HL-60 (cell line): ENCODE data around the gene NINJ2.

Experiments
- CTCF ChIP-seq: IDR thresholded peaks from one replicate; pipeline ENCODE4 v1.5.1; 2011; ENCODE audit warnings: low read length, control low read depth, inconsistent platforms; ENCODE audit not compliant: insufficient read depth
- GABPA ChIP-seq: IDR thresholded peaks from 2 replicates; pipeline ENCODE4 v1.6.1; 2012; ENCODE audit warnings: low read depth
- POLR2AphosphoS5 ChIP-seq: IDR thresholded peaks from 2 replicates; pipeline ENCODE4 v1.6.1; 2012; ENCODE audit warnings: low read depth
- REST ChIP-seq: IDR thresholded peaks from 2 replicates; pipeline ENCODE4 v1.6.1; 2012; ENCODE audit warnings: low read depth; ENCODE audit not compliant: insufficient replicate concordance
- SPI1 ChIP-seq: IDR thresholded peaks from 2 replicates; pipeline ENCODE4 v1.6.1; 2012; ENCODE audit warnings: low read depth, mild to moderate bottlenecking, borderline replicate concordance

GRCh38 chr12:647385-648085 lies 15.7 kb downstream of the NINJ2 start:
- TF ChIP-seq POLR2AphosphoS5 (no peak), CTCF (no peak), REST (no peak), SPI1 (no peak), GABPA (no peak)
